ENCODE results near the gene TMEM18.

Gene TMEM18

GRCh38 chr2:643334-643733, 33.9 kb downstream of the TMEM18 start:
- H3K4me3 ChIP-seq (ENCODE audit: low read depth, low read length) = no peak overlapping the region
- H3K9me3 ChIP-seq (ENCODE audit: severe bottlenecking) = no peaks in the 10 kb centered on the region
- peaks cover 5% of the 10 kb centered on the region for H3K27me3 ChIP-seq (ENCODE audit: insufficient read depth, low read depth, severe bottlenecking)
- no peak for TF ChIP-seq CTCF (IDR thresholded peaks at IDR 0.05; ENCODE audit: low read depth, low read length)
- no peak overlapping the region for H3K27ac ChIP-seq
- H3K36me3 ChIP-seq = no peaks in the 10 kb centered on the region
- DNase-seq = no peak

GRCh38 chr2:641872-642815, 35.1 kb downstream of the TMEM18 start:
- Histone ChIP-seq H3K27me3 (ENCODE audit: insufficient read depth, low read depth, severe bottlenecking) (peaks cover 5% of the 10 kb centered on the region), H3K9me3 (ENCODE audit: severe bottlenecking) (no peaks in the 10 kb centered on the region), H3K36me3 (no peaks in the 10 kb centered on the region), H3K4me3 (ENCODE audit: low read depth, low read length) (no peak overlapping the region), H3K27ac (no peak overlapping the region)
- no peak for DNase-seq
- TF ChIP-seq CTCF (IDR thresholded peaks at IDR 0.05; ENCODE audit: low read depth, low read length) = no peak

- no peak for DNase-seq
- no peaks in the 10 kb centered on the region for H3K9me3 ChIP-seq (ENCODE audit: severe bottlenecking)
- H3K4me3 ChIP-seq (ENCODE audit: low read depth, low read length) = no peak overlapping the region
- H3K27ac ChIP-seq = no peak overlapping the region
- H3K27me3 ChIP-seq (ENCODE audit: insufficient read depth, low read depth, severe bottlenecking) = peaks cover 5% of the 10 kb centered on the region
- no peaks in the 10 kb centered on the region for H3K36me3 ChIP-seq
- TF ChIP-seq CTCF (IDR thresholded peaks at IDR 0.05; ENCODE audit: low read depth, low read length) = no peak
These were observed 35.9 kb downstream of the TMEM18 start for GRCh38 chr2:641164-641871.

DNA sequence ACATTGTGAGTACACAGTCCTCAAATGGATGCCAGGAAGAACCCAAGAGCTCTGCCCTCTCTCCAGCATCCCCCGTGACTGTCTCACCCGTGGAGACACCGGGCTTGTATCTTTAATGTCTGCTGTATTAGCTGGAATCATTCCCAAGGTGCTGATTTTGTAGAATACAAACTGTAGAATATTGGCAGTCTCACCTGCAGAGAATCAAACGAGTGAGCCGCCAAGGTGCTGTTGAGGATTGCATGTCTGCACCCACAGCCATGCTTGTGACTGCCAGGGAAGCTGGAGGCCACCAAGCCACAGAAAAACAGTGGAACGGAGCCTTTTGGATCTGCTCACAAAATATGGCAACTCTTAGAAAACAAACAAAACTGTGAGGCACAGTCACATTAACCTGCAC, 37.5 kb downstream of the TMEM18 start:
- no peak for DNase-seq
- no peaks in the 10 kb centered on the region for H3K9me3 ChIP-seq (ENCODE audit: severe bottlenecking)
- no peak for TF ChIP-seq CTCF (IDR thresholded peaks at IDR 0.05; ENCODE audit: low read depth, low read length)
- H3K4me3 ChIP-seq (ENCODE audit: low read depth, low read length) = no peak overlapping the region
- peaks cover 2% of the 10 kb centered on the region for H3K27me3 ChIP-seq (ENCODE audit: insufficient read depth, low read depth, severe bottlenecking)
- H3K36me3 ChIP-seq = no peaks in the 10 kb centered on the region
- H3K27ac ChIP-seq = no peak overlapping the region

DNA sequence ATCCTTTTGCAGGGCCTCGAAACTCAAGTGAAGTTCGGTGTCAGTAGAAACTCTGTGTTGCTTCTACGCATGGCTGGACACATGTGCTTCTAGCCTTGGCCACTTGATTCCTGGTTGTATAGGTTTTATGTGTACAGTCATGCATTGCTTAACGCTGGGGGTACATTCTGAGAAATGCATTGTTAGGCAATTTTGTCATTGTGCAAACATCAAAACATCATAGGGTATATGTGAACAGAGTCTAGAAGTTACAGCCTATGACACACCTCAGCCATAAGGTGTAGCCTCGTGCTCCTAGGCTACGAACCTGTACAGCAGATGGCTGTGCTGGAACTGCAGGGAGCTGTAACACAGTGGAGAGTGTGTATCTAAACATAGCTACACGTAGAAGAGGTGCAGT, 39.4 kb downstream of the TMEM18 start:
- H3K36me3 ChIP-seq = no peaks in the 10 kb centered on the region
- no peaks in the 10 kb centered on the region for H3K27me3 ChIP-seq (ENCODE audit: insufficient read depth, low read depth, severe bottlenecking)
- no peak for DNase-seq
- no peak for TF ChIP-seq CTCF (IDR thresholded peaks at IDR 0.05; ENCODE audit: low read depth, low read length)
- no peak overlapping the region for H3K27ac ChIP-seq
- no peaks in the 10 kb centered on the region for H3K9me3 ChIP-seq (ENCODE audit: severe bottlenecking)
- H3K4me3 ChIP-seq (ENCODE audit: low read depth, low read length) = no peak overlapping the region

Measured in WERI-Rb-1 (cell line).